Activated CD8-positive, alpha-beta memory T cell treated with anti-CD3 and anti-CD28 coated beads for 1 hour (primary cell): ENCODE data around the gene THEM5.

Experiments
- DNase-seq, 2 donors: peaks; one replicate each; pipeline ENCODE4 v3.0.0-alpha.2; 2020; ENCODE audit warnings: low read depth in 1 of 2; ENCODE audit errors: extremely low read depth in 1 of 2

Gene THEM5

DNA sequence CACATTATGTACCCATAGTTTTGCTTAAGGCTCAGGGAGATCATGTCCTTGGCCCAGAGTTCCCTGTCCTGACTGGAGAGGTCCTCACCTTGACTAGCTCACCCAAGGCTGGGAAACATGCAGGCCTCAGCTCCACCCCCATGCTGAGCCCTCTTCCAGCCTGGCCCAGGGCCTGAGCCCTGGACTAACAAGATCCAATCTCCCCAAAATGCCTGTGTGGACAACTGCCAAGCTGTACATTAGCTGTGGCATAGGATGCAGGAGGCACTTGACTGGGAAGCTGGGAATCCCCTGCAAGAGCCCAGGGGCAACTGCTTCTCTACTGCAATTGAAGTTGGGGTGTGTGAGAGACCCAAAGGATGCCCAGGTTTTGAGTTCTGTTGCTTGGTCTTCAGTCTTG lies 50.3 kb downstream of the THEM5 start:
- DNase-seq: no peak

DNA sequence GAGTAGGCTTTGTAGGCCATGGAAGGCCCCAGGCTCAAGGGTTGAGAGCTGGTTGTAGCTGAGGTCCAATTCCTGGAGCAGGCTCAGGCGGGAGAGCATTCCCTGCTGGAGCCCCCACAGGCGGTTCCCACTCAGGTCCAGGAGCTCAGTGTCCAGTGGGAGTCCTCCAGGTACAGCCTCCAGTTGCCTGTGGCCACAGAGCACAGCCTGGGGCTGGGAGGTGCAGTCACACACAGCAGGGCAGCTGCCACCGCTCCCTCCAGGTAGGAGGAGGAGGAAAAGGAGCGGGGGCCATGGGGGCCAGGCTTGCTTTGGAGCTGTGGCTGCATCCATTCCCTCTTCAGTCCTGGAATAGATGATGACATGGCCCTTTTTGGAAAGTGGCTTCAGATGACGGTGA lies 51.1 kb downstream of the THEM5 start:
- no peak for DNase-seq

DNA sequence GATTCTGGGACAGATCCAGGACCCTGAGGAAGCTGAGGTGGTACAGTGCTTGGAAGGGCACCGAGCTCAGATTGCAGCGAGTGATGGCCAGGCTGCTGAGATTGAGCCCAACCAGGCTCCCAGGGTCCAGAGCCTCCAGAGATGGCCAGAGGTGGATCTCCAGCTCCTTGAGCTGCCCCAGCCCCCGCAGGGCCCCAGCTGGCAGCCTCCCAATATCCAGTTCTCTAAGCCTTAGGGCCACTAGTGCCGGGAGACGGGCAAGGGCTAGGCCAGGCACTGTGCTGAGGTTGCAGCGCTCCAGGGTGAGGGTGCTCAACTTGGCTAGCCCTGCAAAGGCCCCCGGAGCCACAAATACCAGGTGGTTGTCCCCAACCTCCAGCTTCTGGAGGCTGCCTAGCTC lies 51.7 kb downstream of the THEM5 start:
- DNase-seq: no peak

DNA sequence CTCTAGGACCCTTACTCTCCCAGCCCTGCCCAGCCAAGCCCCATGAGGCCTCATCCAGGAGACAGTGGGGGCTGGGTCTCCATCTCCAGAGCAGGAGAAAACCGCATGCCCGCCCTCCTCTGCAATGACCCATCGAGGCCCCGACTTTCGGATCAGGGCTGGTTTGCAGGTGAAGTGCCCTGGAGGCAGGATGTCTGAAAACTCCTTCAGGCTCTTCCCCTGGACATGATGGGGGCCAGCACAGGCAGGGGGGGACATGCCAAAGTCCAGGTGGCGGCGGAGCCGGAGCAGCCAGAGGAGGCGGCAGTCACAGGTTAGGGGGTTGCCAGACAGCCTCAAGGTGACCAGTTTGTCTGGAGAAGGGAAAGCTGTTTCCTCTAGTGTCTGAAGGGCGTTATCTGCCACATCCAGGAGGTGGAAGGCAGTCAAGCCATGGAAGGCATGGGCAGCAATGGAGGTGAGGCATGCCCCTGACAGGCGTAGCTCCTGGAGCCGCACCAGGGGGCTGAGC lies 52.1 kb downstream of the THEM5 start:
- no peak for DNase-seq

- DNase-seq: no peak
These were observed 52.7 kb downstream of the THEM5 start for GRCh38 chr1:151800830-151801229.

DNA sequence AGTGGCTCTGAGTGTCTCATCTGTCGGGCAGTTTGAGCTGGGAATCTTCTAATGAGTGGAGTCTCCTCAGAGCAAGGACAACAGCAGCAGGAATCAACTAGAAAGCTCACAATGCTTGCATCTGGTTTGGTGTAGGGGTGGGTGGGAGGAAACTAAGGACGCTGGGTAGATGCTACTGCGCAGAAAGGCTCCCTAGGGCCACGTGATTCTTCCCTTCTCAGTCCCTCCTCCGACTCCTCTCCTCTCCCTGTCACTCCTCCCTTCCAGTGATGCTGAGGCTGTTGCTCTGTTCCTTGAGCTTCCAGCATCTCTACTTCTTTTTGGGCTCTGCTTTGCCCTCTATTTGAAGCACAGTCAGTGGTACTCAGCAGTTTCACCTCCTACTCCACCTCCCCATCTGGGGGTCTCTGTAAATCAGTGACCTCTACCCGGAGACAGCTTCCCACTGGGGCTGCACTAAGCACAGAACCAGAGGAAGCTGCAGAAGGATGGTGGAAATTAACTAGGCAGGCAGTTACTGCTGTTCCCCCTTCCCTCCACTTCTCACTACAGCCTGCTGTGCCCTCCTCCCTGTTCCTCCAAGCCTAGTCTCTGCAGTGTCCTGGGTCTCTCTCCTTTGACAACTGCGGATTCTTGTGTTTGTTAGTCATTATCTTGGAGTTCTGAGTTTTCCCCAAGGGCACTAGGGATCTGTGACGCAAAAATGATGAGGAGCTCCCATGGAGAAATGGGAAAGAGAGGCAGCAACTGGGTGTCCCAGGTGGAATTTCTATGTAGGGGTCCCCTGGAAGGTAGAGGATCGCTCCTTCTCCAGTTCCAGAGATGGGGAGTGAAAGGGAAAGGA lies 54.1 kb downstream of the THEM5 start:
- no peak for DNase-seq

- no peak for DNase-seq
These were observed 54.9 kb downstream of the THEM5 start for GRCh38 chr1:151798571-151798970.
